Liver (tissue), 9 donors: ENCODE measurements around the gene CACNA1A. TPM values are rescaled to one million over a fixed set of nuclear protein-coding genes. Genes with fewer than 3 reads are reported as not detected.

Experiments used
- DNase-seq: peaks from one replicate; pipeline ENCODE4 v3.0.0-alpha.2; 2017; ENCODE audit warnings: low spot score
- H3K27ac ChIP-seq, 2 donors: one replicate each; pipeline ENCODE4 v1.7.0; 2013; ENCODE audit warnings: inconsistent platforms in 2 of 2, low read length in 2 of 2, control low read depth in 1 of 2, low read depth in 1 of 2, mild to moderate bottlenecking in 1 of 2
- H3K27me3 ChIP-seq, 4 donors: one replicate each; pipeline versions ENCODE4 v1.6.1 to v1.7.0; 2013; ENCODE audit warnings: low read length in 3 of 4, inconsistent platforms in 1 of 4, mild to moderate bottlenecking in 1 of 4, moderate library complexity in 1 of 4; ENCODE audit not compliant: control insufficient read depth in 4 of 4, insufficient read depth in 4 of 4
- H3K36me3 ChIP-seq, 4 donors: one replicate each; pipeline versions ENCODE4 v1.6.1 to v1.7.0; 2013; ENCODE audit warnings: low read length in 3 of 4, mild to moderate bottlenecking in 3 of 4, low read depth in 1 of 4, moderate library complexity in 1 of 4; ENCODE audit not compliant: control insufficient read depth in 4 of 4, insufficient read depth in 3 of 4
- H3K4me1 ChIP-seq, 4 donors: one replicate each; pipeline versions ENCODE4 v1.6.1 to v1.7.0; 2013; ENCODE audit warnings: low read length in 3 of 4, mild to moderate bottlenecking in 3 of 4, moderate library complexity in 1 of 4; ENCODE audit not compliant: control insufficient read depth in 4 of 4, insufficient read depth in 4 of 4
- H3K4me3 ChIP-seq, 3 donors: one replicate each; pipeline versions ENCODE4 v1.6.1 to v1.7.0; 2013; ENCODE audit warnings: low read length in 3 of 3, control low read depth in 1 of 3, low read depth in 1 of 3, mild to moderate bottlenecking in 1 of 3
- H3K9ac ChIP-seq, 2 donors: one replicate each; pipeline ENCODE4 v1.7.0; 2013; ENCODE audit warnings: low read length in 2 of 2, mild to moderate bottlenecking in 2 of 2, moderate library complexity in 2 of 2, control low read depth in 1 of 2, low read depth in 1 of 2
- H3K9me3 ChIP-seq, 4 donors: one replicate each; pipeline versions ENCODE4 v1.6.1 to v1.7.0; 2013; ENCODE audit warnings: low read length in 3 of 4; ENCODE audit not compliant: control insufficient read depth in 4 of 4
- ATF3 ChIP-seq: IDR thresholded peaks from 2 replicates; pipeline ENCODE4 v1.6.1; 2016; ENCODE audit warnings: antibody characterized with exemption
- EGR1 ChIP-seq, 2 donors: IDR thresholded peaks; 2 replicates each; pipeline ENCODE4 v1.6.1; 2016 to 2018; ENCODE audit warnings: antibody characterized with exemption in 2 of 2, low read depth in 2 of 2
- FOXA1 ChIP-seq: IDR thresholded peaks from 2 replicates; pipeline ENCODE4 v1.6.1; 2016; ENCODE audit warnings: antibody characterized with exemption
- FOXA2 ChIP-seq: IDR thresholded peaks from 2 replicates; pipeline ENCODE4 v1.6.1; 2016; ENCODE audit warnings: antibody characterized with exemption
- HNF4A ChIP-seq, 2 donors: conservative IDR thresholded peaks; 2 replicates each; pipeline ENCODE4 v1.6.1; 2016; ENCODE audit warnings: antibody characterized with exemption in 2 of 2, mild to moderate bottlenecking in 2 of 2
- HNF4G ChIP-seq: IDR thresholded peaks from 2 replicates; pipeline ENCODE4 v1.6.1; 2016; ENCODE audit warnings: antibody characterized with exemption
- JUND ChIP-seq, 2 donors: IDR thresholded peaks; 2 replicates each; pipeline ENCODE4 v1.6.1; 2016; ENCODE audit warnings: antibody characterized with exemption in 2 of 2
- MAX ChIP-seq: IDR thresholded peaks from 2 replicates; pipeline ENCODE4 v1.6.1; 2016; ENCODE audit warnings: antibody characterized with exemption
- NR2F2 ChIP-seq: IDR thresholded peaks from 2 replicates; pipeline ENCODE4 v1.6.1; 2016; ENCODE audit warnings: antibody characterized with exemption
- RAD21 ChIP-seq, 2 donors: IDR thresholded peaks; 2 replicates each; pipeline ENCODE4 v1.6.1; 2016; ENCODE audit warnings: antibody characterized with exemption in 2 of 2, mild to moderate bottlenecking in 2 of 2
- RXRA ChIP-seq, 2 donors: IDR thresholded peaks; 2 replicates each; pipeline ENCODE4 v1.6.1; 2017 to 2018; ENCODE audit warnings: antibody characterized with exemption in 2 of 2, mild to moderate bottlenecking in 1 of 2
- TAF1 ChIP-seq: conservative IDR thresholded peaks from 2 replicates; pipeline ENCODE4 v1.6.1; 2016; ENCODE audit warnings: antibody characterized with exemption, mild to moderate bottlenecking
- YY1 ChIP-seq: IDR thresholded peaks from 2 replicates; pipeline ENCODE4 v1.6.1; 2016; ENCODE audit warnings: antibody characterized with exemption, mild to moderate bottlenecking
- WGBS: extraction: QIAGEN DNeasy Blood & Tissue Kit; methylation state at CpG from one replicate; pipeline ENCODE4 v1.1.7; 2013; 5-methylcytosine and 5-hydroxymethylcytosine counted together
- polyA plus RNA-seq, 2 donors: library from polyadenylated mRNA; stranded (reverse) in 1 of 2; unstranded in 1 of 2; fragments of 200-250 nt in 1 of 2; fragments of >200 nt in 1 of 2; fragmentation: Nextera tagmentation in 1 of 2; extraction: Ambion mirVana in 1 of 2; gene quantifications; one replicate each; pipeline versions ENCODE4 v1.2.1 to v1.2.3, GENCODE V29; 2013 to 2015
- total RNA-seq, 2 donors: library from RNA; depleted of rRNA; stranded (reverse); fragments of >200 nt; gene quantifications; one replicate each; pipeline ENCODE4 v1.2.3, GENCODE V29; 2014
- TF ChIP-seq, protein P1 (sequence below): fragments of 150-350 bp; IDR thresholded peaks from 2 replicates; pipeline ENCODE4 v1.5.1; 2017; ENCODE audit warnings: improper control_type of control experiment, low read depth, low read length; ENCODE audit not compliant: missing input control
- TF ChIP-seq, protein P2 (sequence below): IDR thresholded peaks from 2 replicates; pipeline ENCODE4 v1.6.1; 2016; ENCODE audit warnings: antibody characterized with exemption, mild to moderate bottlenecking
- TF ChIP-seq, protein P3 (sequence below): IDR thresholded peaks from 2 replicates; pipeline ENCODE4 v1.6.1; 2016; ENCODE audit warnings: antibody characterized with exemption
- donor health status: healthy.
- donor health status: healthy.
- donor health status: healthy.
- donor health status: healthy.
- donor health status: healthy.

CACNA1A gene
- total and polyA plus RNA-seq, 4 donors = 0.09 to 0.17 (median 0.17) TPM; not detected in 1

- peaks cover 0 to 4% (median 0%) of the 10 kb centered on the region in 4 donors for H3K27me3 ChIP-seq
- no peak overlapping the region for H3K27ac ChIP-seq
- no peak overlapping the region for H3K4me3 ChIP-seq
- H3K36me3 ChIP-seq = no peaks in the 10 kb centered on the region
- H3K9me3 ChIP-seq = peaks cover 0 to 11% (median 4%) of the 10 kb centered on the region in 4 donors
- 62% methylated on average over 9 of the region's 9 CpGs for WGBS
- TF ChIP-seq FOXA1 = no peak
- TF ChIP-seq, protein P1, sequence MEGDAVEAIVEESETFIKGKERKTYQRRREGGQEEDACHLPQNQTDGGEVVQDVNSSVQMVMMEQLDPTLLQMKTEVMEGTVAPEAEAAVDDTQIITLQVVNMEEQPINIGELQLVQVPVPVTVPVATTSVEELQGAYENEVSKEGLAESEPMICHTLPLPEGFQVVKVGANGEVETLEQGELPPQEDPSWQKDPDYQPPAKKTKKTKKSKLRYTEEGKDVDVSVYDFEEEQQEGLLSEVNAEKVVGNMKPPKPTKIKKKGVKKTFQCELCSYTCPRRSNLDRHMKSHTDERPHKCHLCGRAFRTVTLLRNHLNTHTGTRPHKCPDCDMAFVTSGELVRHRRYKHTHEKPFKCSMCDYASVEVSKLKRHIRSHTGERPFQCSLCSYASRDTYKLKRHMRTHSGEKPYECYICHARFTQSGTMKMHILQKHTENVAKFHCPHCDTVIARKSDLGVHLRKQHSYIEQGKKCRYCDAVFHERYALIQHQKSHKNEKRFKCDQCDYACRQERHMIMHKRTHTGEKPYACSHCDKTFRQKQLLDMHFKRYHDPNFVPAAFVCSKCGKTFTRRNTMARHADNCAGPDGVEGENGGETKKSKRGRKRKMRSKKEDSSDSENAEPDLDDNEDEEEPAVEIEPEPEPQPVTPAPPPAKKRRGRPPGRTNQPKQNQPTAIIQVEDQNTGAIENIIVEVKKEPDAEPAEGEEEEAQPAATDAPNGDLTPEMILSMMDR = no peak
- TF ChIP-seq, protein P2, sequence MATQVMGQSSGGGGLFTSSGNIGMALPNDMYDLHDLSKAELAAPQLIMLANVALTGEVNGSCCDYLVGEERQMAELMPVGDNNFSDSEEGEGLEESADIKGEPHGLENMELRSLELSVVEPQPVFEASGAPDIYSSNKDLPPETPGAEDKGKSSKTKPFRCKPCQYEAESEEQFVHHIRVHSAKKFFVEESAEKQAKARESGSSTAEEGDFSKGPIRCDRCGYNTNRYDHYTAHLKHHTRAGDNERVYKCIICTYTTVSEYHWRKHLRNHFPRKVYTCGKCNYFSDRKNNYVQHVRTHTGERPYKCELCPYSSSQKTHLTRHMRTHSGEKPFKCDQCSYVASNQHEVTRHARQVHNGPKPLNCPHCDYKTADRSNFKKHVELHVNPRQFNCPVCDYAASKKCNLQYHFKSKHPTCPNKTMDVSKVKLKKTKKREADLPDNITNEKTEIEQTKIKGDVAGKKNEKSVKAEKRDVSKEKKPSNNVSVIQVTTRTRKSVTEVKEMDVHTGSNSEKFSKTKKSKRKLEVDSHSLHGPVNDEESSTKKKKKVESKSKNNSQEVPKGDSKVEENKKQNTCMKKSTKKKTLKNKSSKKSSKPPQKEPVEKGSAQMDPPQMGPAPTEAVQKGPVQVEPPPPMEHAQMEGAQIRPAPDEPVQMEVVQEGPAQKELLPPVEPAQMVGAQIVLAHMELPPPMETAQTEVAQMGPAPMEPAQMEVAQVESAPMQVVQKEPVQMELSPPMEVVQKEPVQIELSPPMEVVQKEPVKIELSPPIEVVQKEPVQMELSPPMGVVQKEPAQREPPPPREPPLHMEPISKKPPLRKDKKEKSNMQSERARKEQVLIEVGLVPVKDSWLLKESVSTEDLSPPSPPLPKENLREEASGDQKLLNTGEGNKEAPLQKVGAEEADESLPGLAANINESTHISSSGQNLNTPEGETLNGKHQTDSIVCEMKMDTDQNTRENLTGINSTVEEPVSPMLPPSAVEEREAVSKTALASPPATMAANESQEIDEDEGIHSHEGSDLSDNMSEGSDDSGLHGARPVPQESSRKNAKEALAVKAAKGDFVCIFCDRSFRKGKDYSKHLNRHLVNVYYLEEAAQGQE = no peak
- TF ChIP-seq HNF4G = no peak
- no peak for TF ChIP-seq RAD21 (IDR thresholded peaks at IDR 0.05)
- TF ChIP-seq FOXA2 = no peak
- TF ChIP-seq JUND (IDR thresholded peaks at IDR 0.05) = no peak
- TF ChIP-seq EGR1 (IDR thresholded peaks at IDR 0.05; ENCODE audit: low read depth in 2 of 2) = no peak
- TF ChIP-seq, protein P3, sequence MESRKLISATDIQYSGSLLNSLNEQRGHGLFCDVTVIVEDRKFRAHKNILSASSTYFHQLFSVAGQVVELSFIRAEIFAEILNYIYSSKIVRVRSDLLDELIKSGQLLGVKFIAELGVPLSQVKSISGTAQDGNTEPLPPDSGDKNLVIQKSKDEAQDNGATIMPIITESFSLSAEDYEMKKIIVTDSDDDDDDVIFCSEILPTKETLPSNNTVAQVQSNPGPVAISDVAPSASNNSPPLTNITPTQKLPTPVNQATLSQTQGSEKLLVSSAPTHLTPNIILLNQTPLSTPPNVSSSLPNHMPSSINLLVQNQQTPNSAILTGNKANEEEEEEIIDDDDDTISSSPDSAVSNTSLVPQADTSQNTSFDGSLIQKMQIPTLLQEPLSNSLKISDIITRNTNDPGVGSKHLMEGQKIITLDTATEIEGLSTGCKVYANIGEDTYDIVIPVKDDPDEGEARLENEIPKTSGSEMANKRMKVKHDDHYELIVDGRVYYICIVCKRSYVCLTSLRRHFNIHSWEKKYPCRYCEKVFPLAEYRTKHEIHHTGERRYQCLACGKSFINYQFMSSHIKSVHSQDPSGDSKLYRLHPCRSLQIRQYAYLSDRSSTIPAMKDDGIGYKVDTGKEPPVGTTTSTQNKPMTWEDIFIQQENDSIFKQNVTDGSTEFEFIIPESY = no peak
- TF ChIP-seq ATF3 = no peak
- no peak for TF ChIP-seq YY1
- no peak for TF ChIP-seq RXRA (IDR thresholded peaks at IDR 0.05)
- TF ChIP-seq TAF1 = no peak
- TF ChIP-seq HNF4A (conservative IDR thresholded peaks at IDR 0.05) = no peak
- no peak for TF ChIP-seq MAX
- DNase-seq = no peak
- H3K9ac ChIP-seq = no peak overlapping the region
- H3K4me1 ChIP-seq = no peaks in the 10 kb centered on the region
Measured at GRCh38 chr19:13356686-13357280, 149.5 kb downstream of the CACNA1A start.

GRCh38 chr19:13356185-13356584, 150.1 kb downstream of the CACNA1A start:
- Histone ChIP-seq H3K9me3 (peaks cover 0 to 11% (median 4%) of the 10 kb centered on the region in 4 donors), H3K27me3 (peaks cover 0 to 4% (median 0%) of the 10 kb centered on the region in 4 donors), H3K36me3 (no peaks in the 10 kb centered on the region), H3K9ac (no peak overlapping the region), H3K4me3 (no peak overlapping the region), H3K27ac (no peak overlapping the region), H3K4me1 (no peaks in the 10 kb centered on the region)
- DNase-seq = no peak
- 76% methylated on average over 8 of the region's 8 CpGs for WGBS
- no peak for TF ChIP-seq HNF4A (conservative IDR thresholded peaks at IDR 0.05)
- TF ChIP-seq YY1 = no peak
- TF ChIP-seq EGR1 (IDR thresholded peaks at IDR 0.05; ENCODE audit: low read depth in 2 of 2) = no peak
- TF ChIP-seq, protein P2 = no peak
- TF ChIP-seq, protein P3 = no peak
- TF ChIP-seq NR2F2 = no peak
- no peak for TF ChIP-seq FOXA2
